GM12878 (cell line): Measurements from ENCODE around the gene ATP1A3. TPM values are rescaled to one million over a fixed set of nuclear protein-coding genes. Genes with fewer than 3 reads are reported as not detected.

Source experiments
- ATAC-seq: fragments of 200-7000 bp; cut with Tn5 transposase; 3 replicates; pipeline ENCODE4 v1.9.1; 2020; ENCODE audit warnings: mild to moderate bottlenecking, moderate library complexity
- BruUV-seq: library from RNA; stranded (reverse); fragments of 400-500 nt; replicated peaks from 2 replicates; lab custom pipeline; 2021; lab: Mats Ljungman, UMichigan
- CTCF ChIA-PET: fragments of 300-600 bp; sonication (Branson Sonifier 250); formaldehyde crosslinking; extraction: SDS; loops from one replicate; lab custom pipeline; 2021; ENCODE audit warnings: inconsistent platforms; lab: Yijun Ruan, JAX
- POLR2A ChIA-PET: fragments of 350-600 bp; formaldehyde crosslinking; extraction: SDS; loops from one replicate; lab custom pipeline; 2021; ENCODE audit warnings: inconsistent platforms; lab: Charles Lee
- RAD21 ChIA-PET: fragments of 300-600 bp; sonication (Branson Sonifier 250); formaldehyde crosslinking; loops from one replicate; lab custom pipeline; 2023; ENCODE audit warnings: antibody characterized with exemption; ENCODE audit not compliant: unreplicated experiment; lab: Charles Lee
- SMC1A ChIA-PET: fragments of 300-600 bp; sonication (Branson Sonifier 250); formaldehyde crosslinking; loops from one replicate; lab custom pipeline; 2023; ENCODE audit not compliant: unreplicated experiment, uncharacterized antibody; lab: Charles Lee
- DNase-seq: peaks from one replicate; pipeline ENCODE4 v3.0.0-alpha.2; 2011; ENCODE audit warnings: low read depth, low spot score
- FAIRE-seq: peaks from 3 replicates; lab custom pipeline; 2011; peaks lifted over from hg19 to GRCh38; lab: Jason Lieb, UNC
- H2AFZ ChIP-seq: 2 replicates; pipeline ENCODE4 v1.6.0; 2011; ENCODE audit warnings: low read depth, low read length, control low read depth; ENCODE audit not compliant: control insufficient read depth
- H3K27ac ChIP-seq: 2 replicates; pipeline ENCODE4 v1.5.1; 2011; ENCODE audit warnings: control low read depth; ENCODE audit not compliant: control insufficient read depth, insufficient read depth
- H3K27me3 ChIP-seq, 2 experiments: replicated peaks in 1 of 2; 2 replicates each; pipeline versions ENCODE4 v1.6.0 to v1.6.1; 2011; ENCODE audit warnings: low read length in 1 of 2; ENCODE audit not compliant: control insufficient read depth in 2 of 2, insufficient read depth in 2 of 2
- H3K36me3 ChIP-seq, 2 experiments: 2 replicates each; pipeline ENCODE4 v1.5.1; 2011; ENCODE audit warnings: low read length in 1 of 2; ENCODE audit not compliant: control insufficient read depth in 2 of 2, insufficient read depth in 2 of 2
- H3K4me1 ChIP-seq: 2 replicates; pipeline ENCODE4 v1.6.1; 2011; ENCODE audit warnings: mild to moderate bottlenecking, low read length, moderate library complexity, mixed read lengths; ENCODE audit not compliant: control insufficient read depth, insufficient read depth
- H3K4me2 ChIP-seq: 2 replicates; pipeline ENCODE4 v1.6.0; 2011; ENCODE audit warnings: control low read depth; ENCODE audit not compliant: control insufficient read depth, insufficient read depth
- H3K4me3 ChIP-seq: fragments of 200-600 bp; sonication (generic); 2 replicates; pipeline ENCODE4 v1.5.1; 2016
- H3K79me2 ChIP-seq: 2 replicates; pipeline ENCODE4 v1.6.0; 2011; ENCODE audit warnings: low read length; ENCODE audit not compliant: control insufficient read depth, insufficient read depth
- H3K9ac ChIP-seq: 2 replicates; pipeline ENCODE4 v1.8.0; 2011; ENCODE audit warnings: low read length, control low read depth, mixed read lengths; ENCODE audit not compliant: control insufficient read depth, insufficient read depth
- H3K9me3 ChIP-seq: replicated peaks from 3 replicates; pipeline ENCODE4 v1.5.1; 2011; ENCODE audit warnings: mild to moderate bottlenecking, low read length; ENCODE audit not compliant: control insufficient read depth, insufficient read depth
- H4K20me1 ChIP-seq: 2 replicates; pipeline ENCODE4 v1.6.0; 2011; ENCODE audit not compliant: control insufficient read depth, insufficient read depth
- CBFB ChIP-seq: IDR thresholded peaks from 2 replicates; pipeline ENCODE4 v1.6.1; 2016; ENCODE audit warnings: antibody characterized with exemption, low read depth
- CREM ChIP-seq: IDR thresholded peaks from 2 replicates; pipeline ENCODE4 v1.6.1; 2014; ENCODE audit warnings: antibody characterized with exemption, low read depth
- IKZF2 ChIP-seq, 2 experiments: fragments of 450-650 bp; IDR thresholded peaks; 2 replicates each; pipeline ENCODE4 v1.6.1; 2017; ENCODE audit warnings: mild to moderate bottlenecking in 2 of 2, moderate library complexity in 2 of 2
- MEF2B ChIP-seq: fragments of 450-650 bp; IDR thresholded peaks from 2 replicates; pipeline ENCODE4 v1.6.1; 2018; ENCODE audit warnings: mild to moderate bottlenecking, moderate library complexity; ENCODE audit not compliant: partially characterized antibody, poor library complexity, severe bottlenecking
- NFIC ChIP-seq: IDR thresholded peaks from 2 replicates; pipeline ENCODE4 v1.6.1; 2012; ENCODE audit warnings: low read depth, mild to moderate bottlenecking, inconsistent platforms, low read length, moderate library complexity
- NFYA ChIP-seq: IDR thresholded peaks from 2 replicates; pipeline ENCODE4 v1.6.1; 2011; ENCODE audit warnings: low read depth, mild to moderate bottlenecking, low read length, improper control_type of control experiment, borderline replicate concordance
- RFX5 ChIP-seq: IDR thresholded peaks from 2 replicates; pipeline ENCODE4 v1.6.1; 2011; ENCODE audit warnings: low read depth, low read length, improper control_type of control experiment
- RUNX3 ChIP-seq: IDR thresholded peaks from 2 replicates; pipeline ENCODE4 v1.6.1; 2012; ENCODE audit warnings: low read length, inconsistent platforms
- SMAD5 ChIP-seq: IDR thresholded peaks from 2 replicates; pipeline ENCODE4 v1.6.1; 2016; ENCODE audit warnings: antibody characterized with exemption, low read depth
- SREBF1 ChIP-seq: IDR thresholded peaks from 2 replicates; pipeline ENCODE4 v1.6.1; 2012; ENCODE audit warnings: mild to moderate bottlenecking, low read length
- TCF12 ChIP-seq: IDR thresholded peaks from 2 replicates; pipeline ENCODE4 v1.6.1; 2011; ENCODE audit warnings: low read depth, mild to moderate bottlenecking, low read length
- ZNF622 ChIP-seq: fragments of 450-650 bp; IDR thresholded peaks from 2 replicates; pipeline ENCODE4 v1.6.1; 2017; ENCODE audit warnings: mild to moderate bottlenecking, inconsistent platforms
- ZSCAN29 ChIP-seq: fragments of 450-650 bp; IDR thresholded peaks from 2 replicates; pipeline ENCODE4 v1.6.1; 2017; ENCODE audit warnings: mild to moderate bottlenecking, moderate library complexity
- WGBS: methylation state at CpG from one replicate; pipeline ENCODE4 v1.1.6; 2016; ENCODE audit warnings: low lambda C conversion rate; ENCODE audit not compliant: insufficient replicate concordance, insufficient coverage; ENCODE audit errors: missing lambda C conversion rate; 5-methylcytosine and 5-hydroxymethylcytosine counted together
- in situ Hi-C: fragments of 300-500 bp; cut with MboI; formaldehyde crosslinking; loops from 9 replicates; pipeline ENCODE4 v1.14.3; 2018; ENCODE audit warnings: mixed read lengths
- intact Hi-C: fragments of 100-400 bp; cut with micrococcal nuclease; formaldehyde crosslinking; loops from one replicate; pipeline ENCODE4 v1.14.2; 2022; ENCODE audit not compliant: unreplicated experiment
- polyA plus RNA-seq, 11 experiments: library from polyadenylated mRNA; depleted of rRNA in 4 of 11; unstranded in 6 of 11; stranded (reverse) in 5 of 11; fragments of >200 nt; fragmentation: Nextera tagmentation in 4 of 11; fragmentation: Illumina TruSeq in 1 of 11; extraction: Ambion mirVana in 4 of 11; extraction: Trizol in 1 of 11; gene quantifications; 1 replicate in 1 of 11; 2 replicates in 10 of 11; pipeline versions ENCODE4 v1.2.1 to v1.2.3, GENCODE V29; 2011 to 2016; ENCODE audit warnings: inconsistent platforms in 2 of 11, missing spikeins in 2 of 11, low read depth in 1 of 11
- total RNA-seq, 4 experiments: library from RNA; depleted of rRNA in 3 of 4; stranded (reverse); fragments of >200 nt in 3 of 4; fragmentation: Illumina TruSeq in 1 of 4; extraction: Trizol in 1 of 4; gene quantifications; 2 replicates each; pipeline versions ENCODE4 v1.2.1 to v1.2.3, GENCODE V29; 2013 to 2021
- TF ChIP-seq, protein P1 (sequence below): IDR thresholded peaks from 2 replicates; pipeline ENCODE4 v1.6.1; 2012; ENCODE audit warnings: mild to moderate bottlenecking, low read depth, low read length
- TF ChIP-seq, protein P2 (sequence below): fragments of 450-650 bp; IDR thresholded peaks from 2 replicates; pipeline ENCODE4 v1.6.1; 2017; ENCODE audit warnings: mild to moderate bottlenecking
- TF ChIP-seq, protein P3 (sequence below): fragments of 150-350 bp; IDR thresholded peaks from 2 replicates; pipeline ENCODE4 v1.6.1; 2016; ENCODE audit warnings: low read depth, low read length

Gene ATP1A3
- total and polyA plus RNA-seq, 10 of the 15 experiments (the other 5 are each of a cell fraction or from before 2014, with no cell fraction given): 0.17 to 0.86 (median 0.32) TPM; not detected in 2

DNA sequence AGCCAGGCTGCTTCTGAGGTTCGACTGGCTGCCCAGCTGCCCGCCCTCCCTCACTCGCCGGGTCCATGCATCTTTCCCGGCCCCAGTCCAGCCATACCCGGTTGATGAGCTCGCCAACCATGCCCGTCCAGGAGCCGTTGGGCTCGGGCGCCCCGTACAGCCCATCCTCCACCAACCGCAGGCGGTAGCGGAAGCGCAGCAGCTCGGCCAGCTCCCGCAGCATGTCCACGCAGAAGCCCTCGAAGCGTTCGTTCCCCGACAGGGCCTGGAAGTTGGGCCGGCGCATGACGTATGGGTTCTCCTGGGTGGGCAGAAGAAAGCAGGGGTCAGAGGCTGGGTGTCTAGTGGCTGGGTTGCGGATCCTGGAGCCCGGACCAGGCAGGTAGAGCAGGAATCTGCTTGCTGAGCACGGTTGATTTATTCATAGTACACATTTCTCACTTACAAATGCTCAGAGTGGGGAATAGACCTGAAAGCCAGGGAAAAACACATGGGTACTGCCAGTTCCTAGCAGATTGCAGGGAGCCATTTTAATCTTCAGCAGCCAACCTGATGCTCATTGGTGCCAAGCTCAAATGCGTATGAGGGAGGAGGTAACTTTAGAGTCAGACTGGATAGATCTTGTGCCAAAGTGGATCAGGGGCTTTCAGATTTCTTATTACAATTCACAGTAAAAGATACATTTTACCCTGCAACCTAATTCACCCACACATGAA is 48.6 kb upstream of the ATP1A3 start:
- H3K4me3 ChIP-seq: no peak overlapping the region
- H3K9ac ChIP-seq: no peak overlapping the region
- H2AFZ ChIP-seq: no peak overlapping the region
- no peaks in the 10 kb centered on the region for H3K36me3 ChIP-seq
- ChIA-PET RAD21 (no interaction called here), CTCF (no interaction called here), POLR2A (no interaction called here), SMC1A (no interaction called here)
- no peaks in the 10 kb centered on the region; a peak in 1 of 4 replicates for H3K27me3 ChIP-seq
- H3K4me2 ChIP-seq: no peak overlapping the region
- H3K79me2 ChIP-seq: no peaks in the 10 kb centered on the region
- DNase-seq (no peak), ATAC-seq (no peak), FAIRE-seq (no peak)
- H3K27ac ChIP-seq: no peak overlapping the region
- no peaks in the 10 kb centered on the region for H4K20me1 ChIP-seq
- TF ChIP-seq, protein P1, sequence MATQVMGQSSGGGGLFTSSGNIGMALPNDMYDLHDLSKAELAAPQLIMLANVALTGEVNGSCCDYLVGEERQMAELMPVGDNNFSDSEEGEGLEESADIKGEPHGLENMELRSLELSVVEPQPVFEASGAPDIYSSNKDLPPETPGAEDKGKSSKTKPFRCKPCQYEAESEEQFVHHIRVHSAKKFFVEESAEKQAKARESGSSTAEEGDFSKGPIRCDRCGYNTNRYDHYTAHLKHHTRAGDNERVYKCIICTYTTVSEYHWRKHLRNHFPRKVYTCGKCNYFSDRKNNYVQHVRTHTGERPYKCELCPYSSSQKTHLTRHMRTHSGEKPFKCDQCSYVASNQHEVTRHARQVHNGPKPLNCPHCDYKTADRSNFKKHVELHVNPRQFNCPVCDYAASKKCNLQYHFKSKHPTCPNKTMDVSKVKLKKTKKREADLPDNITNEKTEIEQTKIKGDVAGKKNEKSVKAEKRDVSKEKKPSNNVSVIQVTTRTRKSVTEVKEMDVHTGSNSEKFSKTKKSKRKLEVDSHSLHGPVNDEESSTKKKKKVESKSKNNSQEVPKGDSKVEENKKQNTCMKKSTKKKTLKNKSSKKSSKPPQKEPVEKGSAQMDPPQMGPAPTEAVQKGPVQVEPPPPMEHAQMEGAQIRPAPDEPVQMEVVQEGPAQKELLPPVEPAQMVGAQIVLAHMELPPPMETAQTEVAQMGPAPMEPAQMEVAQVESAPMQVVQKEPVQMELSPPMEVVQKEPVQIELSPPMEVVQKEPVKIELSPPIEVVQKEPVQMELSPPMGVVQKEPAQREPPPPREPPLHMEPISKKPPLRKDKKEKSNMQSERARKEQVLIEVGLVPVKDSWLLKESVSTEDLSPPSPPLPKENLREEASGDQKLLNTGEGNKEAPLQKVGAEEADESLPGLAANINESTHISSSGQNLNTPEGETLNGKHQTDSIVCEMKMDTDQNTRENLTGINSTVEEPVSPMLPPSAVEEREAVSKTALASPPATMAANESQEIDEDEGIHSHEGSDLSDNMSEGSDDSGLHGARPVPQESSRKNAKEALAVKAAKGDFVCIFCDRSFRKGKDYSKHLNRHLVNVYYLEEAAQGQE: no peak
- TF ChIP-seq CBFB (no peak), RUNX3 (no peak), NFYA (no peak), RFX5 (no peak), ZSCAN29 (no peak), NFIC (no peak), IKZF2 (IDR thresholded peaks at IDR 0.05) (no peak), SMAD5 (no peak), SREBF1 (no peak), TCF12 (no peak), ZNF622 (no peak), CREM (no peak), MEF2B (no peak)
- TF ChIP-seq, protein P2, sequence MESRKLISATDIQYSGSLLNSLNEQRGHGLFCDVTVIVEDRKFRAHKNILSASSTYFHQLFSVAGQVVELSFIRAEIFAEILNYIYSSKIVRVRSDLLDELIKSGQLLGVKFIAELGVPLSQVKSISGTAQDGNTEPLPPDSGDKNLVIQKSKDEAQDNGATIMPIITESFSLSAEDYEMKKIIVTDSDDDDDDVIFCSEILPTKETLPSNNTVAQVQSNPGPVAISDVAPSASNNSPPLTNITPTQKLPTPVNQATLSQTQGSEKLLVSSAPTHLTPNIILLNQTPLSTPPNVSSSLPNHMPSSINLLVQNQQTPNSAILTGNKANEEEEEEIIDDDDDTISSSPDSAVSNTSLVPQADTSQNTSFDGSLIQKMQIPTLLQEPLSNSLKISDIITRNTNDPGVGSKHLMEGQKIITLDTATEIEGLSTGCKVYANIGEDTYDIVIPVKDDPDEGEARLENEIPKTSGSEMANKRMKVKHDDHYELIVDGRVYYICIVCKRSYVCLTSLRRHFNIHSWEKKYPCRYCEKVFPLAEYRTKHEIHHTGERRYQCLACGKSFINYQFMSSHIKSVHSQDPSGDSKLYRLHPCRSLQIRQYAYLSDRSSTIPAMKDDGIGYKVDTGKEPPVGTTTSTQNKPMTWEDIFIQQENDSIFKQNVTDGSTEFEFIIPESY: no peak
- TF ChIP-seq, protein P3, sequence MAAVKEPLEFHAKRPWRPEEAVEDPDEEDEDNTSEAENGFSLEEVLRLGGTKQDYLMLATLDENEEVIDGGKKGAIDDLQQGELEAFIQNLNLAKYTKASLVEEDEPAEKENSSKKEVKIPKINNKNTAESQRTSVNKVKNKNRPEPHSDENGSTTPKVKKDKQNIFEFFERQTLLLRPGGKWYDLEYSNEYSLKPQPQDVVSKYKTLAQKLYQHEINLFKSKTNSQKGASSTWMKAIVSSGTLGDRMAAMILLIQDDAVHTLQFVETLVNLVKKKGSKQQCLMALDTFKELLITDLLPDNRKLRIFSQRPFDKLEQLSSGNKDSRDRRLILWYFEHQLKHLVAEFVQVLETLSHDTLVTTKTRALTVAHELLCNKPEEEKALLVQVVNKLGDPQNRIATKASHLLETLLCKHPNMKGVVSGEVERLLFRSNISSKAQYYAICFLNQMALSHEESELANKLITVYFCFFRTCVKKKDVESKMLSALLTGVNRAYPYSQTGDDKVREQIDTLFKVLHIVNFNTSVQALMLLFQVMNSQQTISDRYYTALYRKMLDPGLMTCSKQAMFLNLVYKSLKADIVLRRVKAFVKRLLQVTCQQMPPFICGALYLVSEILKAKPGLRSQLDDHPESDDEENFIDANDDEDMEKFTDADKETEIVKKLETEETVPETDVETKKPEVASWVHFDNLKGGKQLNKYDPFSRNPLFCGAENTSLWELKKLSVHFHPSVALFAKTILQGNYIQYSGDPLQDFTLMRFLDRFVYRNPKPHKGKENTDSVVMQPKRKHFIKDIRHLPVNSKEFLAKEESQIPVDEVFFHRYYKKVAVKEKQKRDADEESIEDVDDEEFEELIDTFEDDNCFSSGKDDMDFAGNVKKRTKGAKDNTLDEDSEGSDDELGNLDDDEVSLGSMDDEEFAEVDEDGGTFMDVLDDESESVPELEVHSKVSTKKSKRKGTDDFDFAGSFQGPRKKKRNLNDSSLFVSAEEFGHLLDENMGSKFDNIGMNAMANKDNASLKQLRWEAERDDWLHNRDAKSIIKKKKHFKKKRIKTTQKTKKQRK: no peak
- no peaks in the 10 kb centered on the region for H3K9me3 ChIP-seq
- WGBS: 51% methylated on average over 30 of the region's 30 CpGs
- no peaks in the 10 kb centered on the region for H3K4me1 ChIP-seq
- BruUV-seq: no TSS peak
- in situ Hi-C loops (no loop called here), intact Hi-C loops (no loop called here)
